AG08396 (cell line): ENCODE measurements around the gene FOXP4.

Source experiments
- DNase-seq: peaks from one replicate; pipeline ENCODE4 v3.0.0; 2012; ENCODE audit warnings: low spot score, mixed read lengths

Gene FOXP4

GRCh38 chr6:41519745-41520699 is 26.2 kb upstream of the FOXP4 start:
- no peak for DNase-seq

GRCh38 chr6:41522780-41523548 is 23.2 kb upstream of the FOXP4 start:
- no peak for DNase-seq

DNA sequence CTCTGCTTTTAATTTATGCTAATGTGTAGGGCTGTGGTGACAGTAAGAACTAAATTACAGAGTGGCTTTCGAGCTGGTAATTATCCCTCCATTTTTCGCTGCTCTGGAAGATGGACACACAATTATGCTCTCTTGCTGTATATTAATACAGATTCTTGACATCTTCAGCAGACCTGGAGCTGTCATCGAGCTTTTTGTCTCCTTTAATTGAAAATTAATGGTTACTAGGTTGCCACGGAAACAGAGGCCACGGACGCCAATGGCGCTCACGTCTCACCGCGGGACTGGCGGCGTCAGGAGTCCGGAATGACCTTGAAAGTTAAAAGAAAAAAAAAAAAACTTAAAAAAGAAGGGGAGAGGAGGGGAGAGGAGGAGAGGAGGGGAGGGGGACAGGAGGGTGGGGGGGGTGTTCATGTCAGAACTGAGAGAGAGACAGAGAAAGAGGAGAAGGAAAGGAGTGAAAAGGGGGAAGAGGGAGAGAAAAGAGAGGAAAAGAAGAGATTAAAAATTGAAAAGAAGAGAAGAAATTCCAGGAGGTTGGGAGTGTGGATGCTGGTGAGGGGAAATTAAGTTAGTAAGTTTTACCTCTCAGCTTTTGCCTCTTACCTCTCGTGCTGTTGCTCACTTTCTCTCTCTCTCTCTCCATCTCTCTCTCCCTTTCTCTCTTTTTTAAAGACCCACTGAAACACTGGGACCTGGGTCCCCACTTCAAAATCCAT is 22.1 kb upstream of the FOXP4 start:
- no peak for DNase-seq

- no peak for DNase-seq
Observed at GRCh38 chr6:41524634-41525011, 21.6 kb upstream of the FOXP4 start.

DNA sequence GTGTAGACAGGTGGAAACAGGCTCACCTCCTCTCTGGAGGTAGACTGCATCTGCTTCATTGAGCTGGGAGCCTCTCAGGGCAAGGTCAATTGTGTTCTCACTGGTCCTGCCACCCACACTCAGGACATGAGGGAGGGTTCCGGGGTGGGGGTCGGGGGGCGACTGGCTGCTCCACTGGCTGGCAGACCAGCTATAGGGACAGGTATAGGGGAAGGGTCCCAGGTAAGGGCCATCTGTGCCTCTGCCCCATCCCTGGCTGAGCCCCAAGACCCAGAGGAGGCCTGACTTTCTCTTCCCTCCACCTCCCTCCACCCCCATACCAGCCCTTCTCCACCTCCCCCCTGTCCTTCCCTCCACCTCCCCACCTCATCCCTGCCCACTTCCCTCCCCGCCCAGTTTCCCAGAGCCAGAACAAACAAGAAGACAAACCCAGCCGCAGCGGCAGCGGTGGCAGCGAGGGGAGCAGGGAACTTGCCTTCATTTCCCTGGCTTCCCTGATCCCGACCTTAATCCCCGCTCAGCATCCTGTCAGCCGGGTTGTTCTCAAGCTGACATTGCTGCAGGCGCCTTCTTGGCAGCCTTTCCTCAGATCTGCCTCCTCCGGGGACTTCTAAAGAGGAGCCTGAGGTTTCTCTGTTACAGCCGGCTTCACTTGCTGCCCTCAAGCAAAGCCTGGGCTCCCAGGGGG is 18.3 kb upstream of the FOXP4 start:
- DNase-seq = no peak

- no peak for DNase-seq
Observed at GRCh38 chr6:41528409-41528963, 17.7 kb upstream of the FOXP4 start.

GRCh38 chr6:41529049-41529448 is 17.1 kb upstream of the FOXP4 start:
- DNase-seq = no peak

GRCh38 chr6:41529970-41530369 is 16.2 kb upstream of the FOXP4 start:
- DNase-seq = no peak

GRCh38 chr6:41530476-41530875 is 15.7 kb upstream of the FOXP4 start:
- DNase-seq = no peak

DNA sequence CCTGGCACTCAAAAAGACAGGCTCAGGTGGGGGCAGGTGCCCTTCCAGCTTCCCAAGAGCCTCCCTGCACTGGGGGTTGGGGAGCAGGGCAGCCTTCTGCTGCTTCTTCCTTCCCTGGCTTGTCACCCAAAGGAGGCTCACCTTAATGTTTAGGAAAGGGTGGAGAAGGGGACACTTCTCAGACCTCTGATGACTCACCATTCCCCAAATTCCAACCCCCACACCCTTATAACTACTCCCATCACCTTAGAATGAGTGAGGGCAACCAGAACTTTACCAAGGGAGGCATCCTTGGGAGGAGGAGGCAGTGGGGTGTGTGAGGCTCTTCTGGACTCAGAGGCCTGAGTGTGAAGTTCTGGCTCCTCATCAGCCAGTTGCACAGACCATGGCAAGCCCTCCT is 15.2 kb upstream of the FOXP4 start:
- DNase-seq = no peak

DNA sequence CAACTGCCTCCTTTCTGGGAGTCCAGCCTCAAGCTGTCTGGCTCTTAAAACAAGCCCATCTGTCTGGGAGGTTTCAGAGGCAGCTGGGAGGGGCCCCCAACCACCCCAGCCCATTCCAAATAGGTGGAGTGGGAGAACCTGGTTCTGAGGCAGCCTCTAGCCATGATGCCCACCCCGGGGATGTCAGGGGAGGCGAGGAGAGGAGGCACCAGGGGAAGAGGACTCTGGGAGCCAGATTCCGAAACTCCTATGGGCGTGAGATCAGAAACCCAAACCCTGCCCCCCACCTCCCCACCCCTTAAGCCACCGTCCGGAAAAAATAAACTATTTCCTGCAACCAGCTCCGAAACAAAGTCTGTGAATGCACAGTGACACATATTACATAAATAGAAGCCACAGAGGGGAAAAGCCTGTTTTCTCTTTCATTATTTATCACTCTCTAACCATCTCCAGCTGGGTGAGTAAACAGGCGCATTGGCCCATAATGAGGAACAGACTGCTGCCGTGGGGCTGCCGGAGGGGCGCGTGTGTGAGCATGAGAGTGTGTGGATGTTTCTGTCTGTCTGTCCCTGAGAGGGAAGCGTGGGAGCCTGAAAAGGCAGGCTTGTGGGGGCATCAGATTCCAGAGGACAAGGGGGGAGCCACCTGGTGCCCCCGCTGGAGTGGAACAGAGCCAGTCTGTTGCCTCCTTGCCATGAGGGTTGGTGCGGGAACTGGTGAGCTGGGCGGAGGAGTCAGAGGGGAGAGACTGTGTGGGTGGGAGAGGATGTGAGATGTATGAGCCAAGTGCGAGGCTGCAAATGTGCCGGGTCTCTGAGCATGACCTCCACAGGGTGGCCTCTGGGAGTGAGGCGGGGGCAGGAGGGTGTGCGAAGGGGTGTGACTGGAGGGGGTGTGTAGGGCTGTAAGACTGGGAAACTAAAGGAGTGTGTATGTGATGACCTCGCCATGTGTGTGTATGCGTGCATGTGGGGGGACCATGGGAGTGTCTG is 14.3 kb upstream of the FOXP4 start:
- peak; percentile 50 for DNase-seq

GRCh38 chr6:41535766-41536165 is 10.4 kb upstream of the FOXP4 start:
- no peak for DNase-seq

GRCh38 chr6:41536795-41537758 is 9.1 kb upstream of the FOXP4 start:
- no peak for DNase-seq

- DNase-seq = no peak
Observed at GRCh38 chr6:41538556-41539182, 7.5 kb upstream of the FOXP4 start.

DNA sequence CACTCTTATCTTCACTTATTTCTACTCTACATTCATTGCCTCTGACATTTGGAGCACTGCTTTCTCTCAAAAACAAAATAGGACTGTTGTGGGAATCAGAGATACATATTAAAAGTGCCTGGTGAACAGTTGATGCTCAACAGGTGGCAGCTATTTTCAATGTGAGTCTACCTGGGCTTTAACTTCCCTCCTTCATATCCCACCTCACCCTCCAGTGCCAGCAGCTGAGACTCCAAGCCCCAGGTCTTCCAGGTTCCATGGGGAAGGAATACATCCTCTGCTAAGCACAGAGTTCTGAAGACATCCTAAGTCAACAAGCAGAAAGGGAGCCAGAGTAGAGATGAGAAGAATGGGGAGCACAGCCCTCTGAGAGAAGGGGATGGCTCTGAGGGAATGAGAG is 7.0 kb upstream of the FOXP4 start:
- no peak for DNase-seq

GRCh38 chr6:41541364-41541763 is 4.8 kb upstream of the FOXP4 start:
- DNase-seq = no peak

DNA sequence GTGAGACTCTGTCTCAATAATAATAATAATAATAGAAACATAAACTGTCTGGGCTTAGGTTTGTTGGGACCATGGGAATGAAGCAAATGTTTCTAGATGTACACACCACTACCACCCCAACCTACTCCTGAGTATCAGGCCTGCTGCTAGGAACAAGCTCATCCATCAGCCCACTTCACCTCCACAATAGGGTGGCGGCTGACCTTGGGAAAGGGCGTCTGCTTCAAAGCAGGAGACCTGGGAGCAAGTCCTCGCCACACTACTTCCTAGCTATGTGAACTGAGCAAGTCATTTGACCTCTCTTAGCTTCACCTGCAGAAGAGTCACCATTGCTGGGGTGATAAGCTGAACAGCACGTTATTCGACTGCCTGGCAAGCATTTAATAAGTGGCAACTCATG is 3.1 kb upstream of the FOXP4 start:
- no peak for DNase-seq

- no peak for DNase-seq
Observed at GRCh38 chr6:41545247-41545702, 906 bp upstream of the FOXP4 start.

DNA sequence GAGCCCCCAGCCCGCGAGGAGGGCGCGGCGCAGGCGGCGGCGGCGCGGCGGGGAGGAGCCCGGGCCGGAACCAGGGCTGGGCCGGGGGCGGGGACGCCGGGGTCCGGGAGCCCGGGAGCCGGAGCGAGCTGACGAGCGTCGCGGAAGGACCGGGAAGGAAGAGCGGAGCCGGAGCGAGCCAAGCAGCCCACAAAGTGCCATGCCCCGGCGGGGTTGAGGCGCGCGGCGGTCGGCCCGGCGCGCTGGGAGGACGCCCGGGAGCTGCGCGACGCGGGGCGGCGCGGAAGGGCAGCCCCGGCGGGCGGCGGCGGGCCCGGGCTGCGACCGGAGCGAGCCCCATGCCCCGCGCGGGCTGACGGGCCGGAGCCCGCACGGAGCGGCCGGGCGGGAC is 289 bp downstream of the FOXP4 start:
- DNase-seq = no peak
